ENCODE results near the gene RIMBP2.

DNA sequence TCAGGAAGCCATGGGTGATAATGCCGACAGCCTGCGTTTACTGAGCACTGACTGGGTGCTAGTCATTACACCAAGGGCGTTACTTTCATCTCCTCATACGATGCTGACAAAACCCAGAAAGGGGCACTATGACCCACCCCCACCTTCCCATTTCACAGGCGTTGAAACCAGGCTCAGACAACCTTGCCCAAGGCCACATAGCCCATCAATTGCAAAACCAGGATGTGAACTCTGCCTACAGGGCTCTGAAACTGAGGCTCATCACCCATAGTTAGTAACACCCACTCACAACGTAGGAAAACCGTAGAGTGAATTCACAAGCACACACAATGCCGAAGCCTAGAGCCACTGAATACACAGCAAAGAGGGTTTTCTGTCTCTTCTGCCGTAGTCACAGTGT lies 119.9 kb downstream of the RIMBP2 start:
- TF ChIP-seq, protein P1, sequence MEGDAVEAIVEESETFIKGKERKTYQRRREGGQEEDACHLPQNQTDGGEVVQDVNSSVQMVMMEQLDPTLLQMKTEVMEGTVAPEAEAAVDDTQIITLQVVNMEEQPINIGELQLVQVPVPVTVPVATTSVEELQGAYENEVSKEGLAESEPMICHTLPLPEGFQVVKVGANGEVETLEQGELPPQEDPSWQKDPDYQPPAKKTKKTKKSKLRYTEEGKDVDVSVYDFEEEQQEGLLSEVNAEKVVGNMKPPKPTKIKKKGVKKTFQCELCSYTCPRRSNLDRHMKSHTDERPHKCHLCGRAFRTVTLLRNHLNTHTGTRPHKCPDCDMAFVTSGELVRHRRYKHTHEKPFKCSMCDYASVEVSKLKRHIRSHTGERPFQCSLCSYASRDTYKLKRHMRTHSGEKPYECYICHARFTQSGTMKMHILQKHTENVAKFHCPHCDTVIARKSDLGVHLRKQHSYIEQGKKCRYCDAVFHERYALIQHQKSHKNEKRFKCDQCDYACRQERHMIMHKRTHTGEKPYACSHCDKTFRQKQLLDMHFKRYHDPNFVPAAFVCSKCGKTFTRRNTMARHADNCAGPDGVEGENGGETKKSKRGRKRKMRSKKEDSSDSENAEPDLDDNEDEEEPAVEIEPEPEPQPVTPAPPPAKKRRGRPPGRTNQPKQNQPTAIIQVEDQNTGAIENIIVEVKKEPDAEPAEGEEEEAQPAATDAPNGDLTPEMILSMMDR (IDR thresholded peaks at IDR 0.05; ENCODE audit: low read depth, low read length): no peak
- no peak for TF ChIP-seq EZH2phosphoT487 (IDR thresholded peaks at IDR 0.05; ENCODE audit: low read depth)

All from OCI-LY3 (cell line).